Keratinocyte (primary cell): ENCODE measurements around the gene LTB4R. TPM values are rescaled to one million over a fixed set of nuclear protein-coding genes. Genes with fewer than 3 reads are reported as not detected.

ENCODE experiments used
- DNase-seq: peaks from one replicate; pipeline ENCODE4 v3.0.0-alpha.2; 2011; ENCODE audit warnings: low read depth, missing footprints, low spot score
- FAIRE-seq: peaks from 2 replicates; lab custom pipeline; 2011; peaks lifted over from hg19 to GRCh38; lab: Jason Lieb, UNC
- H2AFZ ChIP-seq: 2 replicates; pipeline ENCODE4 v1.6.0; 2012; ENCODE audit warnings: low read length, control low read depth, inconsistent platforms; ENCODE audit not compliant: control insufficient read depth
- H3K27ac ChIP-seq: 2 replicates; pipeline ENCODE4 v1.5.1; 2011; ENCODE audit warnings: low read length; ENCODE audit not compliant: control insufficient read depth, insufficient read depth
- H3K27me3 ChIP-seq: 3 replicates; pipeline ENCODE4 v1.6.0; 2011; ENCODE audit warnings: low read length; ENCODE audit not compliant: control insufficient read depth, insufficient read depth; ENCODE audit errors: extremely low read depth
- H3K36me3 ChIP-seq, 2 experiments: 2 replicates in 1 of 2; 3 replicates in 1 of 2; pipeline ENCODE4 v1.5.1; 2011; ENCODE audit warnings: low read length in 2 of 2, mild to moderate bottlenecking in 1 of 2; ENCODE audit not compliant: control insufficient read depth in 2 of 2, insufficient read depth in 2 of 2; ENCODE audit errors: extremely low read depth in 1 of 2
- H3K4me1 ChIP-seq: 3 replicates; pipeline ENCODE4 v1.5.1; 2011; ENCODE audit warnings: low read length; ENCODE audit not compliant: control insufficient read depth, insufficient read depth; ENCODE audit errors: extremely low read depth
- H3K4me2 ChIP-seq: 3 replicates; pipeline ENCODE4 v1.6.0; 2011; ENCODE audit warnings: low read depth, low read length; ENCODE audit not compliant: control insufficient read depth, insufficient read depth; ENCODE audit errors: extremely low read depth
- H3K4me3 ChIP-seq, 3 experiments: fragments of 200-600 bp in 1 of 3; sonication (generic) in 1 of 3; 2 replicates in 2 of 3; 3 replicates in 1 of 3; pipeline ENCODE4 v1.5.1; 2011 to 2016; ENCODE audit warnings: low read length in 3 of 3, mild to moderate bottlenecking in 3 of 3, control low read depth in 2 of 3, inconsistent platforms in 1 of 3, low read depth in 1 of 3, mixed read lengths in 1 of 3, mixed run types in 1 of 3, moderate library complexity in 1 of 3; ENCODE audit not compliant: control insufficient read depth in 2 of 3, insufficient read depth in 2 of 3; ENCODE audit errors: extremely low read depth in 1 of 3
- H3K79me2 ChIP-seq: 2 replicates; pipeline ENCODE4 v1.6.0; 2012; ENCODE audit warnings: low read length; ENCODE audit not compliant: control insufficient read depth, insufficient read depth
- H3K9ac ChIP-seq: 3 replicates; pipeline ENCODE4 v1.6.0; 2011; ENCODE audit warnings: low read length; ENCODE audit not compliant: control insufficient read depth, insufficient read depth; ENCODE audit errors: extremely low read depth
- H3K9me1 ChIP-seq: 3 replicates; pipeline ENCODE4 v1.6.0; 2011; ENCODE audit warnings: low read length; ENCODE audit not compliant: control insufficient read depth, insufficient read depth; ENCODE audit errors: extremely low read depth
- H3K9me3 ChIP-seq: 2 replicates; pipeline ENCODE4 v1.5.1; 2012; ENCODE audit warnings: low read depth, low read length; ENCODE audit not compliant: control insufficient read depth
- H4K20me1 ChIP-seq: 3 replicates; pipeline ENCODE4 v1.6.0; 2011; ENCODE audit warnings: low read length; ENCODE audit not compliant: control insufficient read depth, insufficient read depth; ENCODE audit errors: extremely low read depth
- EZH2 ChIP-seq: IDR thresholded peaks from one replicate; pipeline ENCODE4 v1.6.1; 2012; ENCODE audit warnings: inconsistent platforms, mild to moderate bottlenecking, low read length, moderate library complexity
- dilution Hi-C: fragments of 300-500 bp; cut with MboI; formaldehyde crosslinking; loops from one replicate; pipeline ENCODE4 v1.7.0; 2020; ENCODE audit warnings: low sequenced_read_pairs; ENCODE audit not compliant: extremely low pct_ligation_motif_present
- polyA plus RNA-seq, 5 experiments: library from polyadenylated mRNA; depleted of rRNA in 3 of 5; stranded (reverse) in 3 of 5; stranded (forward) in 1 of 5; unstranded in 1 of 5; fragments of >200 nt; gene quantifications; 1 replicate in 1 of 5; 2 replicates in 3 of 5; 3 replicates in 1 of 5; pipeline versions ENCODE4 v1.2.1 to v1.2.3, GENCODE V29; 2011 to 2012; ENCODE audit warnings: missing spikeins in 2 of 5, low read depth in 1 of 5, low replicate concordance in 1 of 5
- TF ChIP-seq, protein P1 (sequence below), 3 experiments: IDR thresholded peaks in 1 of 3; conservative IDR thresholded peaks in 1 of 3; optimal IDR thresholded peaks in 1 of 3; 2 replicates in 2 of 3; 3 replicates in 1 of 3; pipeline versions ENCODE3 to v1.5.1; 2011; ENCODE audit warnings: low read length in 3 of 3, mild to moderate bottlenecking in 3 of 3, moderate library complexity in 2 of 3, control low read depth in 1 of 3, inconsistent platforms in 1 of 3; ENCODE audit not compliant: insufficient read depth in 2 of 3; ENCODE audit errors: extremely low read depth in 1 of 3

The LTB4R gene
- polyA plus RNA-seq, 1 donor (not counting 4 experiments of a cell fraction or from before 2014, with no cell fraction given), result 14.6 TPM

- H2AFZ ChIP-seq, result no peak overlapping the region
- no peaks in the 10 kb centered on the region for H3K79me2 ChIP-seq
- no peak for DNase-seq
- peak overlapping the region; percentile 52 for H3K4me2 ChIP-seq
- peaks cover 0 to 2% of the 10 kb centered on the region in 2 experiments for H3K36me3 ChIP-seq
- TF ChIP-seq, protein P1, sequence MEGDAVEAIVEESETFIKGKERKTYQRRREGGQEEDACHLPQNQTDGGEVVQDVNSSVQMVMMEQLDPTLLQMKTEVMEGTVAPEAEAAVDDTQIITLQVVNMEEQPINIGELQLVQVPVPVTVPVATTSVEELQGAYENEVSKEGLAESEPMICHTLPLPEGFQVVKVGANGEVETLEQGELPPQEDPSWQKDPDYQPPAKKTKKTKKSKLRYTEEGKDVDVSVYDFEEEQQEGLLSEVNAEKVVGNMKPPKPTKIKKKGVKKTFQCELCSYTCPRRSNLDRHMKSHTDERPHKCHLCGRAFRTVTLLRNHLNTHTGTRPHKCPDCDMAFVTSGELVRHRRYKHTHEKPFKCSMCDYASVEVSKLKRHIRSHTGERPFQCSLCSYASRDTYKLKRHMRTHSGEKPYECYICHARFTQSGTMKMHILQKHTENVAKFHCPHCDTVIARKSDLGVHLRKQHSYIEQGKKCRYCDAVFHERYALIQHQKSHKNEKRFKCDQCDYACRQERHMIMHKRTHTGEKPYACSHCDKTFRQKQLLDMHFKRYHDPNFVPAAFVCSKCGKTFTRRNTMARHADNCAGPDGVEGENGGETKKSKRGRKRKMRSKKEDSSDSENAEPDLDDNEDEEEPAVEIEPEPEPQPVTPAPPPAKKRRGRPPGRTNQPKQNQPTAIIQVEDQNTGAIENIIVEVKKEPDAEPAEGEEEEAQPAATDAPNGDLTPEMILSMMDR (optimal IDR thresholded peaks at IDR 0.05 in 1 of 3, IDR thresholded peaks at IDR 0.05 in 1 of 3, conservative IDR thresholded peaks at IDR 0.05 in 1 of 3; ENCODE audit: extremely low read depth in 1 of 3, insufficient read depth in 2 of 3, low read length in 3 of 3), result peak in 1 of 3 experiments; percentile 8
- no peak for TF ChIP-seq EZH2
- H3K9me1 ChIP-seq, result no peaks in the 10 kb centered on the region
- no peak for FAIRE-seq
- peaks cover 13% of the 10 kb centered on the region for H3K27me3 ChIP-seq
- H3K27ac ChIP-seq, result no peak overlapping the region
- peaks cover 22% of the 10 kb centered on the region for H3K4me1 ChIP-seq
- peak overlapping the region in 1 of 3 experiments; percentile 15 for H3K4me3 ChIP-seq
- no peak overlapping the region for H3K9ac ChIP-seq
- H4K20me1 ChIP-seq, result no peaks in the 10 kb centered on the region
- no peaks in the 10 kb centered on the region for H3K9me3 ChIP-seq
- dilution Hi-C loops, result no loop called here
Measured at GRCh38 chr14:24331731-24332267, 20.5 kb downstream of the LTB4R start.

GRCh38 chr14:24332268-24332993, 21.1 kb downstream of the LTB4R start:
- no peaks in the 10 kb centered on the region for H3K9me3 ChIP-seq
- DNase-seq (no peak), FAIRE-seq (peak; percentile 70)
- peaks cover 0 to 2% of the 10 kb centered on the region in 2 experiments for H3K36me3 ChIP-seq
- TF ChIP-seq, protein P1 (optimal IDR thresholded peaks at IDR 0.05 in 1 of 3, IDR thresholded peaks at IDR 0.05 in 1 of 3, conservative IDR thresholded peaks at IDR 0.05 in 1 of 3; ENCODE audit: extremely low read depth in 1 of 3, insufficient read depth in 2 of 3, low read length in 3 of 3), result peak; percentile 77 to 94 (median 91)
- TF ChIP-seq EZH2, result no peak
- H3K9me1 ChIP-seq, result no peaks in the 10 kb centered on the region
- H4K20me1 ChIP-seq, result no peaks in the 10 kb centered on the region
- peak overlapping the region in 1 of 3 experiments; percentile 15 for H3K4me3 ChIP-seq
- peaks cover 13% of the 10 kb centered on the region for H3K27me3 ChIP-seq
- dilution Hi-C loops, result no loop called here
- H3K4me1 ChIP-seq, result peaks cover 22% of the 10 kb centered on the region
- peak overlapping the region; percentile 44 for H2AFZ ChIP-seq
- no peak overlapping the region for H3K9ac ChIP-seq
- H3K4me2 ChIP-seq, result peak overlapping the region; percentile 52
- no peaks in the 10 kb centered on the region for H3K79me2 ChIP-seq
- no peak overlapping the region for H3K27ac ChIP-seq
